NAMALWA (cell line): ENCODE results near the gene ABI3.

Experiments used
- DNase-seq: peaks from one replicate; pipeline ENCODE4 v3.0.0-alpha.2; 2015; ENCODE audit warnings: low spot score

Gene ABI3

GRCh38 chr17:49225554-49226236 is 15.2 kb downstream of the ABI3 start:
- DNase-seq, result no peak

- DNase-seq, result peak; percentile 65
These were observed 16.4 kb downstream of the ABI3 start for GRCh38 chr17:49226771-49227435.

- DNase-seq, result peak; percentile 87
These were observed 17.1 kb downstream of the ABI3 start for GRCh38 chr17:49227436-49228261.

GRCh38 chr17:49229076-49229804 is 18.7 kb downstream of the ABI3 start:
- no peak for DNase-seq

GRCh38 chr17:49229805-49230600 is 19.5 kb downstream of the ABI3 start:
- no peak for DNase-seq

GRCh38 chr17:49230636-49231562 is 20.4 kb downstream of the ABI3 start, which contains the start of gene PHOSPHO1:
PHOSPHO1 (minus strand) TSS chr17:49230787; CDS start chr17:49226691, 4,096 bp downstream.
- peak; percentile 89 for DNase-seq

GRCh38 chr17:49231563-49231894 is 21.0 kb downstream of the ABI3 start:
- DNase-seq, result no peak

- no peak for DNase-seq
These were observed 24.1 kb downstream of the ABI3 start for GRCh38 chr17:49234509-49235080.

- DNase-seq, result no peak
These were observed 25.4 kb downstream of the ABI3 start for GRCh38 chr17:49235896-49236295.

- no peak for DNase-seq
These were observed 29.5 kb downstream of the ABI3 start for GRCh38 chr17:49239963-49240362.

GRCh38 chr17:49240619-49241018 is 30.1 kb downstream of the ABI3 start:
- no peak for DNase-seq

- no peak for DNase-seq
These were observed 30.5 kb downstream of the ABI3 start for GRCh38 chr17:49241040-49241439.

- DNase-seq, result no peak
These were observed 31.3 kb downstream of the ABI3 start for GRCh38 chr17:49241692-49242397.

GRCh38 chr17:49242813-49243212 is 32.3 kb downstream of the ABI3 start:
- no peak for DNase-seq

- no peak for DNase-seq
These were observed 34.3 kb downstream of the ABI3 start for GRCh38 chr17:49244839-49245238.

GRCh38 chr17:49247944-49248343 is 37.4 kb downstream of the ABI3 start:
- DNase-seq, result no peak

- DNase-seq, result no peak
These were observed 38.8 kb downstream of the ABI3 start for GRCh38 chr17:49249292-49249794.

- DNase-seq, result no peak
These were observed 39.5 kb downstream of the ABI3 start for GRCh38 chr17:49249890-49250522.
